ENCODE results near the gene GPC6.

Gene GPC6

GRCh38 chr13:94173312-94173854 is 946.8 kb downstream of the GPC6 start:
- no peak for DNase-seq (ENCODE audit: low read depth, low spot score)
- Histone ChIP-seq H3K27me3 (ENCODE audit: control insufficient read depth, insufficient read depth, low read length) (no peaks in the 10 kb centered on the region), H3K27ac (ENCODE audit: low read length) (no peak overlapping the region), H3K4me3 (ENCODE audit: low read length) (no peak overlapping the region), H3K9me3 (ENCODE audit: control insufficient read depth, insufficient read depth, low read length) (no peaks in the 10 kb centered on the region), H3K4me1 (ENCODE audit: control insufficient read depth, insufficient read depth, low read length) (peaks cover 4% of the 10 kb centered on the region; the same call in 1 of the 2 replicates), H3K36me3 (ENCODE audit: control insufficient read depth, insufficient read depth, low read length) (no peaks in the 10 kb centered on the region)
- WGBS (ENCODE audit: insufficient coverage, insufficient read length), result no CpG with 5 or more reads among the region's 4 CpGs

GRCh38 chr13:94174009-94174408 is 947.4 kb downstream of the GPC6 start:
- Histone ChIP-seq H3K36me3 (ENCODE audit: control insufficient read depth, insufficient read depth, low read length) (no peaks in the 10 kb centered on the region), H3K9me3 (ENCODE audit: control insufficient read depth, insufficient read depth, low read length) (no peaks in the 10 kb centered on the region), H3K27me3 (ENCODE audit: control insufficient read depth, insufficient read depth, low read length) (no peaks in the 10 kb centered on the region), H3K27ac (ENCODE audit: low read length) (no peak overlapping the region), H3K4me1 (ENCODE audit: control insufficient read depth, insufficient read depth, low read length) (peaks cover 4% of the 10 kb centered on the region; the same call in 1 of the 2 replicates), H3K4me3 (ENCODE audit: low read length) (no peak overlapping the region)
- DNase-seq (ENCODE audit: low read depth, low spot score), result no peak

GRCh38 chr13:94175076-94175475 is 948.5 kb downstream of the GPC6 start:
- H3K27me3 ChIP-seq (ENCODE audit: control insufficient read depth, insufficient read depth, low read length), result no peaks in the 10 kb centered on the region
- no peaks in the 10 kb centered on the region for H3K36me3 ChIP-seq (ENCODE audit: control insufficient read depth, insufficient read depth, low read length)
- WGBS (ENCODE audit: insufficient coverage, insufficient read length), result no CpG with 5 or more reads among the region's 1 CpG
- peaks cover 4% of the 10 kb centered on the region; the same call in 1 of the 2 replicates for H3K4me1 ChIP-seq (ENCODE audit: control insufficient read depth, insufficient read depth, low read length)
- DNase-seq (ENCODE audit: low read depth, low spot score), result no peak
- H3K9me3 ChIP-seq (ENCODE audit: control insufficient read depth, insufficient read depth, low read length), result no peaks in the 10 kb centered on the region
- H3K27ac ChIP-seq (ENCODE audit: low read length), result no peak overlapping the region
- H3K4me3 ChIP-seq (ENCODE audit: low read length), result no peak overlapping the region

GRCh38 chr13:94176561-94176960 is 950.0 kb downstream of the GPC6 start:
- H3K4me3 ChIP-seq (ENCODE audit: low read length), result no peak overlapping the region
- WGBS (ENCODE audit: insufficient coverage, insufficient read length), result no CpG with 5 or more reads among the region's 4 CpGs
- no peaks in the 10 kb centered on the region for H3K36me3 ChIP-seq (ENCODE audit: control insufficient read depth, insufficient read depth, low read length)
- no peak for DNase-seq (ENCODE audit: low read depth, low spot score)
- peaks cover 2% of the 10 kb centered on the region; the same call in 1 of the 2 replicates for H3K4me1 ChIP-seq (ENCODE audit: control insufficient read depth, insufficient read depth, low read length)
- H3K27me3 ChIP-seq (ENCODE audit: control insufficient read depth, insufficient read depth, low read length), result no peaks in the 10 kb centered on the region
- no peak overlapping the region for H3K27ac ChIP-seq (ENCODE audit: low read length)
- H3K9me3 ChIP-seq (ENCODE audit: control insufficient read depth, insufficient read depth, low read length), result no peaks in the 10 kb centered on the region

- no peaks in the 10 kb centered on the region for H3K27me3 ChIP-seq (ENCODE audit: control insufficient read depth, insufficient read depth, low read length)
- no peaks in the 10 kb centered on the region for H3K36me3 ChIP-seq (ENCODE audit: control insufficient read depth, insufficient read depth, low read length)
- H3K4me3 ChIP-seq (ENCODE audit: low read length), result no peak overlapping the region
- DNase-seq (ENCODE audit: low read depth, low spot score), result no peak
- H3K9me3 ChIP-seq (ENCODE audit: control insufficient read depth, insufficient read depth, low read length), result no peaks in the 10 kb centered on the region
- H3K27ac ChIP-seq (ENCODE audit: low read length), result no peak overlapping the region
- no CpG with 5 or more reads among the region's 2 CpGs for WGBS (ENCODE audit: insufficient coverage, insufficient read length)
- no peaks in the 10 kb centered on the region for H3K4me1 ChIP-seq (ENCODE audit: control insufficient read depth, insufficient read depth, low read length)
These were observed 950.4 kb downstream of the GPC6 start for GRCh38 chr13:94177041-94177440.

- H3K36me3 ChIP-seq (ENCODE audit: control insufficient read depth, insufficient read depth, low read length), result no peaks in the 10 kb centered on the region
- H3K4me1 ChIP-seq (ENCODE audit: control insufficient read depth, insufficient read depth, low read length), result no peaks in the 10 kb centered on the region
- H3K9me3 ChIP-seq (ENCODE audit: control insufficient read depth, insufficient read depth, low read length), result no peaks in the 10 kb centered on the region
- H3K27ac ChIP-seq (ENCODE audit: low read length), result no peak overlapping the region
- no peaks in the 10 kb centered on the region for H3K27me3 ChIP-seq (ENCODE audit: control insufficient read depth, insufficient read depth, low read length)
- no peak for DNase-seq (ENCODE audit: low read depth, low spot score)
- no CpG with 5 or more reads among the region's 5 CpGs for WGBS (ENCODE audit: insufficient coverage, insufficient read length)
- H3K4me3 ChIP-seq (ENCODE audit: low read length), result no peak overlapping the region
These were observed 952.1 kb downstream of the GPC6 start for GRCh38 chr13:94178625-94179244.

GRCh38 chr13:94181461-94182107 is 955.0 kb downstream of the GPC6 start:
- no peaks in the 10 kb centered on the region for H3K9me3 ChIP-seq (ENCODE audit: control insufficient read depth, insufficient read depth, low read length)
- no peaks in the 10 kb centered on the region for H3K4me1 ChIP-seq (ENCODE audit: control insufficient read depth, insufficient read depth, low read length)
- H3K27me3 ChIP-seq (ENCODE audit: control insufficient read depth, insufficient read depth, low read length), result no peaks in the 10 kb centered on the region
- no CpG with 5 or more reads among the region's 1 CpG for WGBS (ENCODE audit: insufficient coverage, insufficient read length)
- DNase-seq (ENCODE audit: low read depth, low spot score), result no peak
- no peak overlapping the region for H3K4me3 ChIP-seq (ENCODE audit: low read length)
- no peaks in the 10 kb centered on the region for H3K36me3 ChIP-seq (ENCODE audit: control insufficient read depth, insufficient read depth, low read length)
- H3K27ac ChIP-seq (ENCODE audit: low read length), result no peak overlapping the region

- Histone ChIP-seq H3K36me3 (ENCODE audit: control insufficient read depth, insufficient read depth, low read length) (no peaks in the 10 kb centered on the region), H3K27ac (ENCODE audit: low read length) (no peak overlapping the region), H3K27me3 (ENCODE audit: control insufficient read depth, insufficient read depth, low read length) (no peaks in the 10 kb centered on the region), H3K4me1 (ENCODE audit: control insufficient read depth, insufficient read depth, low read length) (no peaks in the 10 kb centered on the region), H3K9me3 (ENCODE audit: control insufficient read depth, insufficient read depth, low read length) (no peaks in the 10 kb centered on the region), H3K4me3 (ENCODE audit: low read length) (no peak overlapping the region)
- no peak for DNase-seq (ENCODE audit: low read depth, low spot score)
These were observed 955.7 kb downstream of the GPC6 start for GRCh38 chr13:94182185-94182761.

- H3K4me3 ChIP-seq (ENCODE audit: low read length), result no peak overlapping the region
- no peaks in the 10 kb centered on the region for H3K27me3 ChIP-seq (ENCODE audit: control insufficient read depth, insufficient read depth, low read length)
- no peak for DNase-seq (ENCODE audit: low read depth, low spot score)
- no peak overlapping the region for H3K27ac ChIP-seq (ENCODE audit: low read length)
- no peaks in the 10 kb centered on the region; the same call in 1 of the 2 replicates for H3K4me1 ChIP-seq (ENCODE audit: control insufficient read depth, insufficient read depth, low read length)
- H3K36me3 ChIP-seq (ENCODE audit: control insufficient read depth, insufficient read depth, low read length), result no peaks in the 10 kb centered on the region
- no peaks in the 10 kb centered on the region for H3K9me3 ChIP-seq (ENCODE audit: control insufficient read depth, insufficient read depth, low read length)
- WGBS (ENCODE audit: insufficient coverage, insufficient read length), result no CpG with 5 or more reads among the region's 3 CpGs
These were observed 959.9 kb downstream of the GPC6 start for GRCh38 chr13:94186470-94186869.

- no peak overlapping the region for H3K4me3 ChIP-seq (ENCODE audit: low read length)
- no peaks in the 10 kb centered on the region; the same call in 1 of the 2 replicates for H3K4me1 ChIP-seq (ENCODE audit: control insufficient read depth, insufficient read depth, low read length)
- no peaks in the 10 kb centered on the region for H3K36me3 ChIP-seq (ENCODE audit: control insufficient read depth, insufficient read depth, low read length)
- no peaks in the 10 kb centered on the region for H3K9me3 ChIP-seq (ENCODE audit: control insufficient read depth, insufficient read depth, low read length)
- WGBS (ENCODE audit: insufficient coverage, insufficient read length), result no CpG with 5 or more reads among the region's 5 CpGs
- H3K27ac ChIP-seq (ENCODE audit: low read length), result no peak overlapping the region
- DNase-seq (ENCODE audit: low read depth, low spot score), result no peak
- H3K27me3 ChIP-seq (ENCODE audit: control insufficient read depth, insufficient read depth, low read length), result no peaks in the 10 kb centered on the region
These were observed 961.7 kb downstream of the GPC6 start for GRCh38 chr13:94188201-94188854.

Measured in iPS DF 6.9 (cell line).